Right lobe of liver (tissue), 6 donors: ENCODE measurements around the gene TMEM91. TPM values are rescaled to one million over a fixed set of nuclear protein-coding genes. Genes with fewer than 3 reads are reported as not detected.
A peak's percentile ranks its signal among the peaks of the same experiment; 100 is the strongest.

Experiments
- ATAC-seq, 4 donors: fragments of 200-7000 bp; cut with Tn5 transposase; one replicate each; pipeline ENCODE4 v1.9.1; 2020; ENCODE audit warnings: mild to moderate bottlenecking in 4 of 4, moderate library complexity in 4 of 4
- DNase-seq, 3 donors: peaks; one replicate each; pipeline ENCODE4 v3.0.0-alpha.2; 2020
- H3K27ac ChIP-seq, 3 donors: fragments of 200-600 bp; one replicate each; pipeline ENCODE4 v1.8.0; 2022
- H3K27me3 ChIP-seq, 2 donors: fragments of 200-600 bp; one replicate each; pipeline ENCODE4 v1.8.0; 2022
- H3K36me3 ChIP-seq, 4 donors: fragments of 200-600 bp; sonication (generic) in 1 of 4; one replicate each; pipeline versions ENCODE4 v1.5.1 to v1.8.0; 2017 to 2022; ENCODE audit warnings: control low read depth in 1 of 4
- H3K4me1 ChIP-seq, 4 donors: fragments of 200-600 bp; sonication (generic) in 1 of 4; one replicate each; pipeline versions ENCODE4 v1.5.1 to v1.8.0; 2017 to 2022; ENCODE audit warnings: control low read depth in 1 of 4
- H3K4me3 ChIP-seq, 3 donors: fragments of 200-600 bp; one replicate each; pipeline ENCODE4 v1.8.0; 2022
- H3K9me3 ChIP-seq, 4 donors: fragments of 200-600 bp; sonication (generic) in 1 of 4; one replicate each; pipeline versions ENCODE4 v1.5.1 to v1.8.0; 2017 to 2022; ENCODE audit warnings: control low read depth in 1 of 4
- CTCF ChIP-seq, 4 donors: fragments of 200-600 bp in 3 of 4; fragments of 450-650 bp in 1 of 4; IDR thresholded peaks; one replicate each; pipeline versions ENCODE4 v1.5.1 to v1.8.0; 2016 to 2022; ENCODE audit warnings: antibody characterized with exemption in 4 of 4, mild to moderate bottlenecking in 2 of 4
- POLR2A ChIP-seq: fragments of 450-650 bp; IDR thresholded peaks from one replicate; pipeline ENCODE4 v1.6.1; 2017; ENCODE audit warnings: antibody characterized with exemption, mild to moderate bottlenecking
- WGBS: methylation state at CpG from one replicate; pipeline ENCODE4 v1.1.6; 2018; ENCODE audit warnings: low coverage, low lambda C conversion rate; ENCODE audit not compliant: insufficient coverage; ENCODE audit errors: missing lambda C conversion rate; 5-methylcytosine and 5-hydroxymethylcytosine counted together
- intact Hi-C, 2 donors: fragments of 100-400 bp; cut with DNase I; formaldehyde crosslinking; loops; one replicate each; pipeline versions ENCODE4 v1.11.2 to v1.14.1; 2022
- total RNA-seq, 6 experiments: library from RNA; depleted of rRNA in 2 of 6; stranded (reverse); fragments of >200 nt in 2 of 6; fragmentation: NEBNext Ultra II Directional in 3 of 6; extraction: Animal tissue kit (Norgen Biotek cat#: 25700) in 3 of 6; gene quantifications; one replicate each; pipeline versions ENCODE4 v1.1.0 to v1.2.4, GENCODE V29; 2016 to 2023
- donor health status: DM: no; HTN: yes; CAD: no.
- donor health status: DM: no; HTN: no; CAD: no.
- donor health status: DM: no; HTN: no; CAD: no.
- donor health status: DM: no; HTN: yes; CAD: no.
- donor health status: DM: no; HTN: yes; CAD: no.

TMEM91 gene
- total RNA-seq, 6 experiments from 2014 or later = 1.8 to 4.1 (median 3.0) TPM

- Histone ChIP-seq H3K4me3 (no peak overlapping the region), H3K27ac (no peak overlapping the region), H3K4me1 (no peaks in the 10 kb centered on the region), H3K27me3 (no peaks in the 10 kb centered on the region), H3K36me3 (no peaks in the 10 kb centered on the region), H3K9me3 (no peaks in the 10 kb centered on the region)
- TF ChIP-seq CTCF (IDR thresholded peaks at IDR 0.05) (no peak), POLR2A (no peak)
- no peak for ATAC-seq
- 64% methylated on average over 5 of the region's 5 CpGs for WGBS
- DNase-seq = no peak
- intact Hi-C loops = no loop called here
Measured at GRCh38 chr19:41332468-41332867, 43.9 kb upstream of the TMEM91 start.

- ATAC-seq = peak; percentile 53 to 77 (median 64)
Measured at GRCh38 chr19:41334793-41335192, 41.5 kb upstream of the TMEM91 start.

GRCh38 chr19:41335467-41335866, 40.9 kb upstream of the TMEM91 start:
- intact Hi-C loops = no loop called here
- peaks cover 0 to 1% (median 0%) of the 10 kb centered on the region in 4 donors for H3K36me3 ChIP-seq

More at GRCh38 chr19:41334793-41335192, 41.5 kb upstream of the TMEM91 start:
- peak overlapping the region in 2 of 3 donors; percentile 14 to 57 for H3K27ac ChIP-seq
- H3K36me3 ChIP-seq = no peaks in the 10 kb centered on the region
- DNase-seq = no peak
- TF ChIP-seq CTCF (IDR thresholded peaks at IDR 0.05) (no peak), POLR2A (no peak)
- no peaks in the 10 kb centered on the region for H3K9me3 ChIP-seq
- no peak overlapping the region for H3K4me3 ChIP-seq
- 39% methylated on average over 4 of the region's 5 CpGs for WGBS
- intact Hi-C loops = no loop called here
- H3K4me1 ChIP-seq = no peaks in the 10 kb centered on the region
- H3K27me3 ChIP-seq = no peaks in the 10 kb centered on the region

GRCh38 chr19:41339936-41340335, 36.4 kb upstream of the TMEM91 start:
- Histone ChIP-seq H3K36me3 (peaks cover 0 to 7% (median 0%) of the 10 kb centered on the region in 4 donors), H3K27ac (no peak overlapping the region)
- 94% methylated on average over 3 of the region's 5 CpGs for WGBS

More at GRCh38 chr19:41335467-41335866, 40.9 kb upstream of the TMEM91 start:
- no CpG with 5 or more reads among the region's 10 CpGs for WGBS
- no peaks in the 10 kb centered on the region for H3K4me1 ChIP-seq
- TF ChIP-seq CTCF (IDR thresholded peaks at IDR 0.05) (no peak), POLR2A (no peak)
- H3K9me3 ChIP-seq = no peaks in the 10 kb centered on the region
- ATAC-seq (no peak), DNase-seq (no peak)
- H3K4me3 ChIP-seq = no peak overlapping the region
- no peak overlapping the region for H3K27ac ChIP-seq
- no peaks in the 10 kb centered on the region for H3K27me3 ChIP-seq

GRCh38 chr19:41341669-41342490, 34.5 kb upstream of the TMEM91 start:
- ATAC-seq (peak; percentile 50 to 61 (median 56)), DNase-seq (peak in 1 of 3 donors; percentile 50)
- no peak for TF ChIP-seq POLR2A
- TF ChIP-seq CTCF (IDR thresholded peaks at IDR 0.05) = peak in 1 of 4 donors; percentile 11
- H3K4me3 ChIP-seq = no peak overlapping the region
- H3K27ac ChIP-seq = no peak overlapping the region
- intact Hi-C loops = no loop called here
- peaks cover 0 to 10% (median 0%) of the 10 kb centered on the region in 4 donors for H3K36me3 ChIP-seq
- no peaks in the 10 kb centered on the region for H3K27me3 ChIP-seq
- WGBS = 66% methylated on average over 10 of the region's 20 CpGs
- no peaks in the 10 kb centered on the region for H3K4me1 ChIP-seq
- H3K9me3 ChIP-seq = no peaks in the 10 kb centered on the region

More at GRCh38 chr19:41339936-41340335, 36.4 kb upstream of the TMEM91 start:
- no peaks in the 10 kb centered on the region for H3K9me3 ChIP-seq
- ATAC-seq = no peak
- H3K27me3 ChIP-seq = no peaks in the 10 kb centered on the region
- intact Hi-C loops = no loop called here
- no peak for TF ChIP-seq POLR2A
- no peaks in the 10 kb centered on the region for H3K4me1 ChIP-seq
- DNase-seq = no peak
- H3K4me3 ChIP-seq = no peak overlapping the region
